AG04450 (cell line): ENCODE results near the gene BRD7. TPM values are rescaled to one million over a fixed set of nuclear protein-coding genes. Genes with fewer than 3 reads are reported as not detected.

Source experiments
- CTCF ChIA-PET: fragments of 300-600, 350-600 bp; formaldehyde crosslinking; extraction: SDS; loops from one replicate; lab custom pipeline; 2022; ENCODE audit warnings: antibody characterized with exemption, inconsistent platforms; lab: Charles Lee
- POLR2A ChIA-PET: fragments of 350-600 bp; formaldehyde crosslinking; extraction: SDS; loops from one replicate; lab custom pipeline; 2021; ENCODE audit warnings: antibody characterized with exemption, inconsistent platforms; lab: Yijun Ruan, JAX
- DNase-seq: peaks from one replicate; pipeline ENCODE4 v3.0.0-alpha.2; 2011; ENCODE audit warnings: low read depth, low spot score
- H3K27ac ChIP-seq: one replicate; pipeline ENCODE4 v1.5.1; 2012; ENCODE audit warnings: low read depth, low read length, control low read depth
- H3K27me3 ChIP-seq: one replicate; pipeline ENCODE4 v1.6.0; 2012; ENCODE audit warnings: low read length; ENCODE audit not compliant: control insufficient read depth, insufficient read depth
- H3K4me3 ChIP-seq: 2 replicates; pipeline ENCODE4 v1.5.1; 2011; ENCODE audit warnings: mild to moderate bottlenecking, low read depth, low read length, control low read depth
- H3K9me3 ChIP-seq: 2 replicates; pipeline ENCODE4 v1.5.1; 2012; ENCODE audit warnings: low read length; ENCODE audit not compliant: control insufficient read depth, insufficient read depth
- CTCF ChIP-seq: IDR thresholded peaks from 2 replicates; pipeline ENCODE4 v1.5.1; 2011; ENCODE audit warnings: low read depth, low read length, control low read depth, inconsistent platforms
- polyA plus RNA-seq: library from polyadenylated mRNA; depleted of rRNA; stranded (reverse); fragments of >200 nt; gene quantifications from 2 replicates; pipeline ENCODE4 v1.2.3, GENCODE V29; 2011

The BRD7 gene
- polyA plus RNA-seq, 1 experiment, result 69.2 TPM

- Histone ChIP-seq H3K4me3 (no peak overlapping the region), H3K27me3 (no peaks in the 10 kb centered on the region), H3K9me3 (no peaks in the 10 kb centered on the region), H3K27ac (peak overlapping the region; percentile 34)
- POLR2A ChIA-PET, result no interaction called here
- TF ChIP-seq CTCF, result no peak
- no peak for DNase-seq
- CTCF ChIA-PET, result interaction anchor here (0.6 kb wide), 1 partner anchor 331 kb away, joined by 3 read pairs; no protein-coding TSS in a partner anchor
Observed at GRCh38 chr16:50334106-50334975, 34.4 kb downstream of the BRD7 start.

GRCh38 chr16:50332599-50332998, 36.2 kb downstream of the BRD7 start:
- Histone ChIP-seq H3K4me3 (no peak overlapping the region), H3K27ac (no peak overlapping the region), H3K27me3 (no peaks in the 10 kb centered on the region), H3K9me3 (no peaks in the 10 kb centered on the region)
- ChIA-PET CTCF (interaction anchor here (1.1 to 1.3 kb wide), 2 partner anchors 22 to 474 kb away, joined by 4 to 6 read pairs; no protein-coding TSS in a partner anchor), POLR2A (no interaction called here)
- no peak for TF ChIP-seq CTCF
- DNase-seq, result no peak

GRCh38 chr16:50331570-50331969, 37.2 kb downstream of the BRD7 start:
- no peaks in the 10 kb centered on the region for H3K27me3 ChIP-seq
- no peak for DNase-seq
- H3K9me3 ChIP-seq, result no peaks in the 10 kb centered on the region
- CTCF ChIA-PET, result no interaction called here
- POLR2A ChIA-PET, result no interaction called here
- no peak overlapping the region for H3K4me3 ChIP-seq
- no peak overlapping the region for H3K27ac ChIP-seq
- TF ChIP-seq CTCF, result no peak

GRCh38 chr16:50329446-50330189, 39.2 kb downstream of the BRD7 start:
- CTCF ChIA-PET, result interaction anchor here (0.6 to 6.8 kb wide), 6 partner anchors 21 to 336 kb away, joined by 3 to 88 read pairs (median 6); partner anchors contain the start of gene CNEP1R1
- no peaks in the 10 kb centered on the region for H3K27me3 ChIP-seq
- H3K27ac ChIP-seq, result no peak overlapping the region
- no peak overlapping the region for H3K4me3 ChIP-seq
- no peak for DNase-seq
- POLR2A ChIA-PET, result no interaction called here
- TF ChIP-seq CTCF, result no peak
- no peaks in the 10 kb centered on the region for H3K9me3 ChIP-seq
